GM18909 (cell line): Measurements from ENCODE around the gene CCNF.

Experiments
- ATAC-seq: cut with Tn5 transposase; IDR thresholded peaks from one replicate; pipeline ENCODE4 v1.9.1; 2021; ENCODE audit warnings: mild to moderate bottlenecking; ENCODE audit not compliant: unreplicated experiment, poor library complexity

CCNF gene

GRCh38 chr16:2456551-2457153, 27.4 kb downstream of the CCNF start:
- ATAC-seq = no peak

GRCh38 chr16:2457267-2457666, 28.0 kb downstream of the CCNF start:
- no peak for ATAC-seq

- no peak for ATAC-seq
Measured at GRCh38 chr16:2457946-2458345, 28.7 kb downstream of the CCNF start.

- no peak for ATAC-seq
Measured at GRCh38 chr16:2458887-2459646, 29.8 kb downstream of the CCNF start.

GRCh38 chr16:2459647-2460390, 30.6 kb downstream of the CCNF start, which contains the start of gene TEDC2:
TEDC2 (plus strand) TSS chr16:2460109; CDS start chr16:2460145, 36 bp downstream.
- peak; percentile 84 for ATAC-seq

GRCh38 chr16:2460391-2460713, 31.1 kb downstream of the CCNF start:
- no peak for ATAC-seq

- ATAC-seq = no peak
Measured at GRCh38 chr16:2460916-2461315, 31.7 kb downstream of the CCNF start.

- no peak for ATAC-seq
Measured at GRCh38 chr16:2462031-2462866, 33.0 kb downstream of the CCNF start.

- ATAC-seq = no peak
Measured at GRCh38 chr16:2464333-2464732, 35.1 kb downstream of the CCNF start.

- no peak for ATAC-seq
Measured at GRCh38 chr16:2465653-2466415, 36.6 kb downstream of the CCNF start.

GRCh38 chr16:2466667-2467527, 37.6 kb downstream of the CCNF start:
- ATAC-seq = no peak

- no peak for ATAC-seq
Measured at GRCh38 chr16:2467528-2468232, 38.4 kb downstream of the CCNF start.

- no peak for ATAC-seq
Measured at GRCh38 chr16:2468233-2468724, 39.0 kb downstream of the CCNF start.

GRCh38 chr16:2468725-2469398, 39.6 kb downstream of the CCNF start:
- peak; percentile 41 for ATAC-seq

- no peak for ATAC-seq
Measured at GRCh38 chr16:2469399-2470233, 40.4 kb downstream of the CCNF start.

GRCh38 chr16:2470234-2470601, 41.0 kb downstream of the CCNF start:
- ATAC-seq = no peak

GRCh38 chr16:2470603-2471015, 41.4 kb downstream of the CCNF start:
- no peak for ATAC-seq
